BJ (cell line): ENCODE data around the gene HYAL2. TPM values are rescaled to one million over a fixed set of nuclear protein-coding genes. Genes with fewer than 3 reads are reported as not detected.
A peak's percentile ranks its signal among the peaks of the same experiment; 100 is the strongest.

Source experiments
- CTCF ChIA-PET: fragments of 350-600 bp; formaldehyde crosslinking; extraction: SDS; loops from one replicate; lab custom pipeline; 2021; ENCODE audit warnings: antibody characterized with exemption, inconsistent platforms; lab: Yijun Ruan, JAX
- POLR2A ChIA-PET: fragments of 300-600 bp; sonication (Branson Sonifier 250); formaldehyde crosslinking; extraction: SDS; loops from one replicate; lab custom pipeline; 2021; ENCODE audit warnings: antibody characterized with exemption; lab: Charles Lee
- DNase-seq: peaks from one replicate; pipeline ENCODE4 v3.0.0-alpha.2; 2011; ENCODE audit warnings: low read depth
- H3K27me3 ChIP-seq: 2 replicates; pipeline ENCODE4 v1.6.0; 2011; ENCODE audit warnings: low read length; ENCODE audit not compliant: control insufficient read depth, insufficient read depth
- H3K36me3 ChIP-seq: 2 replicates; pipeline ENCODE4 v1.5.1; 2011; ENCODE audit warnings: low read length; ENCODE audit not compliant: control insufficient read depth, insufficient read depth
- H3K4me3 ChIP-seq: 2 replicates; pipeline ENCODE4 v1.5.1; 2011; ENCODE audit warnings: low read depth, mild to moderate bottlenecking, control low read depth, low read length
- CTCF ChIP-seq: IDR thresholded peaks from 2 replicates; pipeline ENCODE4 v1.5.1; 2011; ENCODE audit warnings: low read depth, mild to moderate bottlenecking, control low read depth, inconsistent platforms, low read length, moderate library complexity; ENCODE audit not compliant: insufficient read depth
- polyA plus RNA-seq: library from polyadenylated mRNA; depleted of rRNA; stranded (reverse); fragments of >200 nt; gene quantifications from 2 replicates; pipeline ENCODE4 v1.2.3, GENCODE V29; 2011

The HYAL2 gene
- polyA plus RNA-seq, 1 experiment = 63.2 TPM

- ChIA-PET POLR2A (no interaction called here), CTCF (interaction anchor here (0.5 kb wide), 1 partner anchor 650 kb away, joined by 3 read pairs; no protein-coding TSS in a partner anchor)
- Histone ChIP-seq H3K4me3 (no peak overlapping the region), H3K36me3 (peaks cover 25% of the 10 kb centered on the region), H3K27me3 (no peaks in the 10 kb centered on the region)
- TF ChIP-seq CTCF = no peak
- DNase-seq = no peak
Observed at GRCh38 chr3:50331364-50331907, 8.9 kb upstream of the HYAL2 start.

- ChIA-PET CTCF (no interaction called here), POLR2A (no interaction called here)
- TF ChIP-seq CTCF = no peak
- Histone ChIP-seq H3K36me3 (peaks cover 27% of the 10 kb centered on the region), H3K4me3 (no peak overlapping the region), H3K27me3 (no peaks in the 10 kb centered on the region)
- no peak for DNase-seq
Observed at GRCh38 chr3:50330330-50330729, 7.8 kb upstream of the HYAL2 start.

GRCh38 chr3:50327943-50328691 lies 5.6 kb upstream of the HYAL2 start, which contains the start of gene TUSC2:
Gene TUSC2 (minus strand): TSS chr3:50328223. CDS start chr3:50328099, 124 bp downstream.
- POLR2A ChIA-PET = interaction anchor here (1.6 kb wide), 1 partner anchor 9 kb away, joined by 5 read pairs; no protein-coding TSS in a partner anchor
- Histone ChIP-seq H3K4me3 (peak within 1 kb of the TSS; percentile 72), H3K27me3 (no peaks in the 10 kb centered on the region), H3K36me3 (peaks cover 27% of the 10 kb centered on the region)
- DNase-seq = peak; percentile 74
- CTCF ChIA-PET = interaction anchor here (0.9 to 2.1 kb wide), 6 partner anchors 9 to 134 kb away, joined by 4 to 11 read pairs (median 5); partner anchors contain the start of genes GNAI2 and SEMA3B
- TF ChIP-seq CTCF = no peak

- CTCF ChIA-PET = interaction anchor here (1.6 to 2.1 kb wide), 4 partner anchors 10 to 133 kb away, joined by 5 to 11 read pairs (median 6); partner anchors contain the start of gene SEMA3B
- no peak for DNase-seq
- no peak for TF ChIP-seq CTCF
- POLR2A ChIA-PET = interaction anchor here (1.6 kb wide), 1 partner anchor 10 kb away, joined by 5 read pairs; no protein-coding TSS in a partner anchor
- no peaks in the 10 kb centered on the region for H3K27me3 ChIP-seq
- H3K36me3 ChIP-seq = peaks cover 26% of the 10 kb centered on the region
- H3K4me3 ChIP-seq = peak overlapping the region; percentile 72
Observed at GRCh38 chr3:50327129-50327528, 4.6 kb upstream of the HYAL2 start.

GRCh38 chr3:50326182-50326541 lies 3.6 kb upstream of the HYAL2 start:
- H3K36me3 ChIP-seq = peaks cover 16% of the 10 kb centered on the region
- ChIA-PET POLR2A (no interaction called here), CTCF (interaction anchor here (0.9 kb wide), 1 partner anchor 133 kb away, joined by 3 read pairs; no protein-coding TSS in a partner anchor)
- H3K4me3 ChIP-seq = no peak overlapping the region
- DNase-seq = no peak
- no peak for TF ChIP-seq CTCF
- H3K27me3 ChIP-seq = no peaks in the 10 kb centered on the region
